Fibroblast of villous mesenchyme (primary cell): ENCODE results near the gene SOX14. TPM values are rescaled to one million over a fixed set of nuclear protein-coding genes. Genes with fewer than 3 reads are reported as not detected.

Experiments
- DNase-seq: peaks from one replicate; pipeline ENCODE4 v3.0.0-alpha.2; 2010; ENCODE audit warnings: low read depth
- H3K4me3 ChIP-seq: 2 replicates; pipeline ENCODE4 v1.5.1; 2011; ENCODE audit warnings: low read depth, mild to moderate bottlenecking, low read length
- CTCF ChIP-seq: IDR thresholded peaks from 2 replicates; pipeline ENCODE4 v1.5.1; 2012; ENCODE audit warnings: low read depth, mild to moderate bottlenecking, low read length; ENCODE audit not compliant: insufficient read depth
- total RNA-seq: library from RNA; depleted of rRNA; stranded (reverse); fragments of >200 nt; gene quantifications from 2 replicates; pipeline ENCODE4 v1.2.3, GENCODE V29; 2012

The SOX14 gene
- total RNA-seq, 1 donor: not detected

- no peak for DNase-seq
- H3K4me3 ChIP-seq: no peak overlapping the region
- no peak for TF ChIP-seq CTCF
These were observed 621 bp downstream of the SOX14 start for GRCh38 chr3:137764563-137765309.

GRCh38 chr3:137765310-137766033, 1.4 kb downstream of the SOX14 start:
- H3K4me3 ChIP-seq: no peak overlapping the region
- no peak for TF ChIP-seq CTCF
- DNase-seq: no peak

- no peak for TF ChIP-seq CTCF
- no peak for DNase-seq
- H3K4me3 ChIP-seq: no peak overlapping the region
These were observed 2.1 kb downstream of the SOX14 start for GRCh38 chr3:137766041-137766875.

GRCh38 chr3:137766876-137767537, 2.9 kb downstream of the SOX14 start:
- TF ChIP-seq CTCF: no peak
- no peak overlapping the region for H3K4me3 ChIP-seq
- DNase-seq: no peak

- H3K4me3 ChIP-seq: peak overlapping the region; percentile 32
- TF ChIP-seq CTCF: no peak
These were observed 3.6 kb downstream of the SOX14 start for GRCh38 chr3:137767538-137768360.

More at GRCh38 chr3:137767538-137768360, 3.6 kb downstream of the SOX14 start:
- no peak for DNase-seq
